GM21737 (cell line): ENCODE data around the gene SYDE1.

Source experiments
- ATAC-seq: cut with Tn5 transposase; IDR thresholded peaks from one replicate; pipeline ENCODE4 v1.9.1; 2021; ENCODE audit warnings: mild to moderate bottlenecking, moderate library complexity; ENCODE audit not compliant: unreplicated experiment

Gene SYDE1

GRCh38 chr19:15124572-15125231 lies 17.5 kb downstream of the SYDE1 start:
- no peak for ATAC-seq

GRCh38 chr19:15125232-15126067 lies 18.2 kb downstream of the SYDE1 start:
- ATAC-seq, result peak; percentile 81

GRCh38 chr19:15126131-15126910 lies 19.1 kb downstream of the SYDE1 start:
- no peak for ATAC-seq

- no peak for ATAC-seq
Measured at GRCh38 chr19:15128162-15128770, 21.1 kb downstream of the SYDE1 start.

GRCh38 chr19:15129856-15130585 lies 22.8 kb downstream of the SYDE1 start:
- no peak for ATAC-seq

GRCh38 chr19:15136234-15136954 lies 29.2 kb downstream of the SYDE1 start:
- no peak for ATAC-seq

- no peak for ATAC-seq
Measured at GRCh38 chr19:15137777-15138176, 30.6 kb downstream of the SYDE1 start.

GRCh38 chr19:15138427-15138826 lies 31.2 kb downstream of the SYDE1 start:
- ATAC-seq, result no peak

GRCh38 chr19:15141143-15141542 lies 33.9 kb downstream of the SYDE1 start:
- ATAC-seq, result no peak

- no peak for ATAC-seq
Measured at GRCh38 chr19:15142313-15142712, 35.1 kb downstream of the SYDE1 start.

- no peak for ATAC-seq
Measured at GRCh38 chr19:15144046-15144646, 36.9 kb downstream of the SYDE1 start.

- no peak for ATAC-seq
Measured at GRCh38 chr19:15147090-15147489, 39.9 kb downstream of the SYDE1 start.

- ATAC-seq, result no peak
Measured at GRCh38 chr19:15149737-15150136, 42.5 kb downstream of the SYDE1 start.

- ATAC-seq, result no peak
Measured at GRCh38 chr19:15154002-15154612, 46.9 kb downstream of the SYDE1 start.

GRCh38 chr19:15155296-15155695 lies 48.1 kb downstream of the SYDE1 start:
- no peak for ATAC-seq

- ATAC-seq, result no peak
Measured at GRCh38 chr19:15156391-15156790, 49.2 kb downstream of the SYDE1 start.

GRCh38 chr19:15159251-15159650 lies 52.0 kb downstream of the SYDE1 start:
- no peak for ATAC-seq

- ATAC-seq, result no peak
Measured at GRCh38 chr19:15161028-15161984, 54.1 kb downstream of the SYDE1 start.
